Measurements from ENCODE around the gene CLIC4.

DNA sequence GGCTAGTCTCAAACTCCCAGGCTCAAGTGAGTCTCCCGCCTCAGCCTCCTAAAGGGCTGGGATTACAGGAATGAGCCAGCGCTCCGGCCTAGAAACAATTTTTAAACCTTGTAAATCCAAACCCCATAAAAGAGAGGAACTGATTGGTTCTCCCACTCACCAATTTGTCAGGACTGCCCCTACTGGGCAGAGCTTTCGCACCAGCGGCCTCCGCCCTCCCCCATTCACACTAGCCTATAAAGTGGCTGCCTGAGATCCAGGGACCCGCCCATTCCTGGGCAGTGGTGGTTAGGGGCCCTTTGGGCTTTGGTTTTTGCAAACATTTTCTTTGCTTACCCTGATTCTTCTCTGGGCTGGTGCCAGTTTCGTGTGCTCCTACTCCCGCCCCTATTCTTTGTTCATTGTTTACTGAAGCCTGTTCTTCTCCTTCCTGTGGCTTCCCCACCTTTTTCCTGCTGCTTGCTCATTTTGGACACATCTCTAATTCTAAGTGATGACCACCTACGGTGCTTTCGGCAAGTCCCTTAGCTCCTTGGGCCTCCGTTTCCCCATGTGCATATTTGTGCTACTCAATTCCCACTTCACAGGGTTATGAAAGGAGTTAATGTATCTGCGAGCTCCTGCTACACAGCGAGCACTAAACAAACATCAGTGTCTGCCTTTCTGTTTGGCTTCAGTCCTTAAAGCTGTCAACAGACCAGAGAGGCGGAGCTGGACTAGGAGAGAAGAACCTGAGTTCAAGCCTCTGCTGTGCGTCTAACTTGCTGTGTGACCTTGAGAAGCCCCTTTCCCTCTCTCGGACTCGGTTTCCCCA lies 39.8 kb upstream of the CLIC4 start:
- TF ChIP-seq POLR2AphosphoS5 (IDR thresholded peaks at IDR 0.05) (peak; percentile 49 to 54), POLR2A (IDR thresholded peaks at IDR 0.05) (peak in 1 of 4 donors; percentile 11)

Measured in upper lobe of left lung (tissue), 4 donors.